ENCODE measurements around the gene GVQW3. TPM values are rescaled to one million over a fixed set of nuclear protein-coding genes. Genes with fewer than 3 reads are reported as not detected.

GVQW3 gene
- total RNA-seq, 2 donors from 2014 or later = 1.1 to 2.5 TPM

DNA sequence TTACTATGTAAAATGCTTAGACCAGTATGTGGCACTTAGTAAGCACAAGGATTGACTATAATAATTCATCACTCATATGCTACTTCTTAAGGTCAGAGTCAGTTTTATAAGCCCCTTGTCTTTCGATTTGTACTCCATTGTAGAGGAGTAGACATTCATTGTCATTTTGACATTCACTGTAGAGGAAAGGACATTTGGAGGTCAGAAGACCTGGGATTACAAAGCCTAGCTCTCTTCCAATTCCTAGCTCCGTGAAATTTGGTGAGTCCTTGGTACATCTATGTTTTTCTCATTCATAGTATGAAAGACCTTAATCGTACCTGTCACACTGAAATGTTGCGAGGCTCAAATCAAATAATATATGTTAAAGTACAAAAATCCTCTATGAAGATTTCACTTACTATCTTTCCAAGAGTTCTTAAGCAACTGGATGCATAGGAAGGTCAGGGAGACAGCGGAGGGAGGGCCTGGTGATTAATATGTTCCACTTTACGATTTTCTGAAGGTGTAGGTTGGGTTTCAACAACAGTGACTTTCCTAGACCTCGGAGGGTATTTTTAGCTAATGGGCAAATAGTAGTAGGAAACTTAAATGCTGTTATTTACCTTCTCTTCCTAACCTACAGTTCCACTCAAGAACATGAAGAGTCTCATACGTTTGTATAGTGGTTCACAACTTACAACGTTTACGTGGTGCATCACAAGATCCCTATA lies 62.3 kb downstream of the GVQW3 start:
- no peak for DNase-seq (ENCODE audit: low spot score)
- Histone ChIP-seq H3K4me1 (replicated peaks) (peaks cover 6% of the 10 kb centered on the region), H3K4me3 (peak overlapping the region; percentile 89 to 100), H3K27ac (peak overlapping the region in 1 of 2 donors; percentile 95), H3K36me3 (no peaks in the 10 kb centered on the region), H3K9me3 (no peaks in the 10 kb centered on the region), H3K27me3 (replicated peaks; ENCODE audit: insufficient read depth) (no peaks in the 10 kb centered on the region)
- 30% methylated on average over 10 of the region's 10 CpGs for WGBS
- TF ChIP-seq POLR2A (IDR thresholded peaks at IDR 0.05) (no peak), CTCF (IDR thresholded peaks at IDR 0.05) (no peak), POLR2AphosphoS5 (IDR thresholded peaks at IDR 0.05) (no peak)
- intact Hi-C loops (cut with DNase I) = loop anchor here (5.0 to 10.0 kb wide), 3 partner anchors 61 to 239 kb away; partner anchors contain the start of genes GVQW3, THAP12 and WNT11

- no peak for TF ChIP-seq CTCF (IDR thresholded peaks at IDR 0.05)
- TF ChIP-seq POLR2A (IDR thresholded peaks at IDR 0.05) = no peak
- TF ChIP-seq POLR2AphosphoS5 (IDR thresholded peaks at IDR 0.05) = no peak
- Histone ChIP-seq H3K36me3 (no peaks in the 10 kb centered on the region), H3K27ac (peak overlapping the region; percentile 93 to 95), H3K4me1 (replicated peaks) (peaks cover 6% of the 10 kb centered on the region), H3K27me3 (replicated peaks; ENCODE audit: insufficient read depth) (no peaks in the 10 kb centered on the region), H3K9me3 (no peaks in the 10 kb centered on the region), H3K4me3 (peak overlapping the region; percentile 89 to 100)
- WGBS = 0% methylated on average over 10 of the region's 10 CpGs
- no peak for DNase-seq (ENCODE audit: low spot score)
- intact Hi-C loops (cut with DNase I) = loop anchor here (5.0 to 10.0 kb wide), 3 partner anchors 62 to 239 kb away; partner anchors contain the start of genes GVQW3, THAP12 and WNT11
These were observed 62.9 kb downstream of the GVQW3 start for GRCh38 chr11:76444065-76444383.

DNA sequence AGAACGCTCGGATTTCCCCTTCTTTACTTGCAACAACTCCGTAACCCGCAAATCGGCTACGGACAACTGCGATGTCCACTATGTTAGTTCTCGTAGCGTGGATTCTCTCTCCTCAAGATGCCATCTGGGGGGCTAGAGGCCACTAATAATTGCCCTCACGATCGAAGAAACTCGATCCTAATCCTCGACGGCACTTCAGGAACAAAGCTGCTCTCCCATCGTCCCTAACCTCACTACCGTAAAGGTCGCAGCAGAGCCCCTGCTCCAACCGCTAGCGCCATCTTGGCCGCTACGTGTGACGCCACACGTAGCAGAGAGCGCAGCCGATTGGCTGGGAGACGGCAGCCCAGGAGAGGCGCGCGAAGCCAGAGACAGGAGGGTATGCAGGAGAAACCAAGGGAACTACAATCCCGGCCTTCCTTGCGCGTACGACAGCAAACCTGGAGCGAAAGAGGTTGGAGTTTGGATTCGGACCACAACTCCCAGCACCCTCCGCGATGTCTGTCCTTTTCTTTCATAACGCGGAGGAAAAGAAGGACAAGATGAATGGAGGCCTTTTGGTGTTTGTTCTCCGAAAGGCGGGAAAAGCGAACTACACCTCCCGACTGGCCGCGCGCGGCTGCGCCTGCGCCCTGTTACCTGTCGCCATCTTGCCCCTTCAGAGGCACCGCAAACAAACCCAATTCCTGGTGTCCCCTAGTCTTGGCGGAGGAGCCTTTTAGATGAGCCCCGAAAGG lies 63.4 kb downstream of the GVQW3 start, which contains the start of gene EMSY:
TSS of gene EMSY (plus strand) at position 635 of the 737 bp plus-strand sequence. CDS start 1,921 bp downstream, outside the sequence.
- intact Hi-C loops (cut with DNase I) = loop anchor here (5.0 to 10.0 kb wide), 3 partner anchors 62 to 240 kb away; partner anchors contain the start of genes GVQW3, THAP12 and WNT11
- WGBS = under 1% methylated on average over 53 of the region's 53 CpGs

More for the DNA sequence above, 63.4 kb downstream of the GVQW3 start, which contains the start of gene EMSY:
- H3K36me3 ChIP-seq = no peaks in the 10 kb centered on the region
- H3K9me3 ChIP-seq = no peaks in the 10 kb centered on the region
- peaks cover 6% of the 10 kb centered on the region for H3K4me1 ChIP-seq (replicated peaks)
- H3K27me3 ChIP-seq (replicated peaks; ENCODE audit: insufficient read depth) = no peaks in the 10 kb centered on the region
- peak; percentile 99 for DNase-seq (ENCODE audit: low spot score)
- peak within 1 kb of the TSS; percentile 89 to 100 for H3K4me3 ChIP-seq
- H3K27ac ChIP-seq = peak within 1 kb of the TSS; percentile 93 to 95
- TF ChIP-seq POLR2AphosphoS5 (IDR thresholded peaks at IDR 0.05) = peak; percentile 99
- TF ChIP-seq CTCF (IDR thresholded peaks at IDR 0.05) = peak in 3 of 4 experiments; percentile 6 to 24 (median 7)
- peak; percentile 95 for TF ChIP-seq POLR2A (IDR thresholded peaks at IDR 0.05)
